H1 (cell line): Measurements from ENCODE around the gene LCT. TPM values are rescaled to one million over a fixed set of nuclear protein-coding genes. Genes with fewer than 3 reads are reported as not detected.

Experiments used
- CTCF ChIA-PET: fragments of 300-600 bp; sonication (Branson Sonifier 250); formaldehyde crosslinking; loops from one replicate; lab custom pipeline; 2021; ENCODE audit not compliant: partially characterized antibody; lab: Charles Lee
- POLR2A ChIA-PET: fragments of 300-600 bp; sonication (Branson Sonifier 250); formaldehyde crosslinking; loops from one replicate; lab custom pipeline; 2021; ENCODE audit warnings: inconsistent platforms; ENCODE audit not compliant: partially characterized antibody; lab: Charles Lee
- DNase-seq, 2 experiments: peaks; one replicate each; pipeline versions ENCODE4 v3.0.0 to v3.0.0-alpha.2; 2010 to 2022; ENCODE audit warnings: low spot score in 2 of 2, low read depth in 1 of 2, mixed read lengths in 1 of 2
- FAIRE-seq: peaks from 2 replicates; lab custom pipeline; 2011; peaks lifted over from hg19 to GRCh38; lab: Jason Lieb, UNC
- H2AFZ ChIP-seq: 2 replicates; pipeline ENCODE4 v1.8.1; 2012; ENCODE audit warnings: low read length, inconsistent platforms
- H2AK5ac ChIP-seq: 2 replicates; pipeline ENCODE4 v1.6.1; 2013; ENCODE audit warnings: low read depth, low read length
- H2BK120ac ChIP-seq: replicated peaks from 2 replicates; pipeline ENCODE3; 2013; ENCODE audit warnings: low read depth, low read length, inconsistent platforms
- H2BK12ac ChIP-seq: 2 replicates; pipeline ENCODE4 v1.6.1; 2013; ENCODE audit warnings: low read depth, low read length
- H2BK15ac ChIP-seq: 2 replicates; pipeline ENCODE4 v1.6.1; 2013; ENCODE audit warnings: low read length
- H2BK20ac ChIP-seq: 2 replicates; pipeline ENCODE4 v1.6.1; 2013; ENCODE audit warnings: low read length
- H2BK5ac ChIP-seq: 2 replicates; pipeline ENCODE4 v1.6.1; 2013; ENCODE audit warnings: low read depth, low read length
- H3K14ac ChIP-seq: 2 replicates; pipeline ENCODE4 v1.6.1; 2013; ENCODE audit warnings: inconsistent platforms; ENCODE audit not compliant: insufficient read length
- H3K18ac ChIP-seq: 2 replicates; pipeline ENCODE4 v1.6.1; 2013; ENCODE audit warnings: low read length; ENCODE audit errors: extremely low read depth
- H3K23ac ChIP-seq: 2 replicates; pipeline ENCODE4 v1.6.1; 2013; ENCODE audit warnings: inconsistent platforms; ENCODE audit not compliant: insufficient read length
- H3K23me2 ChIP-seq: 2 replicates; pipeline ENCODE4 v1.6.1; 2013; ENCODE audit warnings: low read depth, low read length
- H3K27ac ChIP-seq: 2 replicates; pipeline ENCODE4 v1.6.1; 2011; ENCODE audit warnings: low read depth, low read length, inconsistent platforms
- H3K27me3 ChIP-seq, 4 experiments: replicated peaks in 1 of 4; 1 replicate in 1 of 4; 2 replicates in 3 of 4; pipeline versions ENCODE4 v1.6.1 to v1.8.1; 2011 to 2013; ENCODE audit warnings: low read length in 3 of 4, mild to moderate bottlenecking in 3 of 4, inconsistent platforms in 2 of 4, mixed read lengths in 2 of 4, moderate library complexity in 1 of 4; ENCODE audit not compliant: control insufficient read depth in 3 of 4, insufficient read depth in 3 of 4; ENCODE audit errors: extremely low read depth in 1 of 4
- H3K36me3 ChIP-seq, 4 experiments: 2 replicates each; pipeline versions ENCODE4 v1.6.1 to v1.8.1; 2011 to 2013; ENCODE audit warnings: mild to moderate bottlenecking in 4 of 4, low read length in 3 of 4, moderate library complexity in 2 of 4, control low read depth in 1 of 4, inconsistent platforms in 1 of 4; ENCODE audit not compliant: insufficient read depth in 4 of 4, control insufficient read depth in 2 of 4
- H3K4ac ChIP-seq: replicated peaks from 2 replicates; pipeline ENCODE3; 2013; ENCODE audit warnings: low read length, low read depth, mixed read lengths, inconsistent platforms; ENCODE audit not compliant: insufficient read length
- H3K4me1 ChIP-seq, 4 experiments: replicated peaks in 1 of 4; 1 replicate in 1 of 4; 2 replicates in 3 of 4; pipeline versions ENCODE4 v1.6.1 to v1.8.1; 2011 to 2013; ENCODE audit warnings: low read length in 3 of 4, inconsistent platforms in 2 of 4, mixed read lengths in 1 of 4; ENCODE audit not compliant: insufficient read depth in 4 of 4, control insufficient read depth in 3 of 4
- H3K4me2 ChIP-seq, 2 experiments: 2 replicates each; pipeline versions ENCODE4 v1.6.1 to v1.8.1; 2011 to 2013; ENCODE audit warnings: low read depth in 2 of 2, low read length in 2 of 2, control low read depth in 1 of 2, inconsistent platforms in 1 of 2, mild to moderate bottlenecking in 1 of 2; ENCODE audit not compliant: insufficient read depth in 1 of 2
- H3K4me3 ChIP-seq, 4 experiments: fragments of 200-600, 300-600 bp in 1 of 4; sonication (generic), shearing (Covaris generic), sonication (Bioruptor Twin) in 1 of 4; 2 replicates each; pipeline versions ENCODE4 v1.5.1 to v1.8.1; 2011 to 2016; ENCODE audit warnings: low read length in 4 of 4, low read depth in 3 of 4, control low read depth in 2 of 4, inconsistent platforms in 2 of 4, mild to moderate bottlenecking in 2 of 4, mixed read lengths in 1 of 4, moderate library complexity in 1 of 4; ENCODE audit not compliant: insufficient read depth in 2 of 4; ENCODE audit errors: extremely low read depth in 1 of 4
- H3K56ac ChIP-seq: replicated peaks from 2 replicates; pipeline ENCODE3; 2013; ENCODE audit warnings: low read depth, mild to moderate bottlenecking, mixed read lengths, low read length, inconsistent platforms; ENCODE audit not compliant: insufficient read length
- H3K79me1 ChIP-seq: 2 replicates; pipeline ENCODE4 v1.6.1; 2013; ENCODE audit warnings: low read depth, low read length, control low read depth
- H3K79me2 ChIP-seq, 2 experiments: 2 replicates each; pipeline versions ENCODE4 v1.6.1 to v1.8.1; 2012 to 2013; ENCODE audit warnings: low read length in 2 of 2, mild to moderate bottlenecking in 2 of 2, inconsistent platforms in 1 of 2; ENCODE audit not compliant: insufficient read depth in 2 of 2, control insufficient read depth in 1 of 2
- H3K9ac ChIP-seq, 4 experiments: replicated peaks in 1 of 4; 1 replicate in 1 of 4; 2 replicates in 3 of 4; pipeline versions ENCODE4 v1.6.1 to v1.8.1; 2011 to 2013; ENCODE audit warnings: low read depth in 3 of 4, low read length in 3 of 4, control low read depth in 2 of 4, mild to moderate bottlenecking in 2 of 4, moderate library complexity in 2 of 4, inconsistent platforms in 1 of 4; ENCODE audit errors: extremely low read depth in 1 of 4
- H3K9me3 ChIP-seq, 2 experiments: 2 replicates each; pipeline versions ENCODE4 v1.6.1 to v1.8.1; 2012 to 2013; ENCODE audit warnings: mild to moderate bottlenecking in 2 of 2, moderate library complexity in 2 of 2, control low read depth in 1 of 2, inconsistent platforms in 1 of 2, low read depth in 1 of 2, low read length in 1 of 2, mixed read lengths in 1 of 2; ENCODE audit not compliant: insufficient read depth in 2 of 2
- H4K20me1 ChIP-seq, 2 experiments: replicated peaks in 1 of 2; 2 replicates each; pipeline versions ENCODE3 to v1.8.1; 2011 to 2013; ENCODE audit warnings: inconsistent platforms in 2 of 2, low read length in 2 of 2, mild to moderate bottlenecking in 1 of 2; ENCODE audit not compliant: insufficient read depth in 2 of 2, control insufficient read depth in 1 of 2
- H4K5ac ChIP-seq: 2 replicates; pipeline ENCODE4 v1.6.1; 2013; ENCODE audit warnings: low read length, low read depth, mixed read lengths, inconsistent platforms; ENCODE audit not compliant: insufficient read length
- H4K8ac ChIP-seq: 2 replicates; pipeline ENCODE4 v1.8.0; 2013; ENCODE audit warnings: mild to moderate bottlenecking, moderate library complexity, low read length, inconsistent platforms; ENCODE audit not compliant: insufficient read depth; ENCODE audit errors: extremely low read depth
- H4K91ac ChIP-seq: replicated peaks from 2 replicates; pipeline ENCODE3; 2013; ENCODE audit warnings: low read length, mixed read lengths, inconsistent platforms; ENCODE audit not compliant: insufficient read length
- BRCA1 ChIP-seq: IDR thresholded peaks from 2 replicates; pipeline ENCODE4 v1.6.1; 2012; ENCODE audit warnings: low read depth, low read length, improper control_type of control experiment
- EZH2 ChIP-seq: fragments of 200-600 bp; sonication (generic); IDR thresholded peaks from 2 replicates; pipeline ENCODE4 v1.7.1; 2012; ENCODE audit warnings: low read depth, mild to moderate bottlenecking, moderate library complexity, low read length, inconsistent platforms; ENCODE audit not compliant: severe bottlenecking
- HDAC2 ChIP-seq, 2 experiments: fragments of 300-600 bp in 1 of 2; sonication (generic) in 1 of 2; IDR thresholded peaks; 2 replicates each; pipeline ENCODE4 v1.6.1; 2011 to 2012; ENCODE audit warnings: low read depth in 2 of 2, low read length in 2 of 2, mild to moderate bottlenecking in 2 of 2, moderate library complexity in 2 of 2, borderline replicate concordance in 1 of 2, inconsistent platforms in 1 of 2
- SP2 ChIP-seq: IDR thresholded peaks from 2 replicates; pipeline ENCODE4 v1.6.1; 2012; ENCODE audit warnings: mild to moderate bottlenecking, low read length, inconsistent platforms
- TBP ChIP-seq: IDR thresholded peaks from 2 replicates; pipeline ENCODE4 v1.6.1; 2011; ENCODE audit warnings: low read depth, low read length, improper control_type of control experiment
- WGBS, 2 experiments: shearing (Covaris generic) in 1 of 2; methylation state at CpG; one replicate each; pipeline versions ENCODE4 v1.1.6 to v1.1.7; 2013 to 2015; ENCODE audit warnings: low lambda C conversion rate in 2 of 2, mixed read lengths in 2 of 2, inconsistent platforms in 1 of 2, low coverage in 1 of 2, missing lambda C conversion rate in 1 of 2; ENCODE audit not compliant: insufficient replicate concordance in 2 of 2, insufficient coverage in 1 of 2, insufficient read length in 1 of 2; ENCODE audit errors: extremely low coverage in 1 of 2, missing lambda C conversion rate in 1 of 2; 5-methylcytosine and 5-hydroxymethylcytosine counted together
- polyA plus RNA-seq, 7 experiments: library from polyadenylated mRNA; depleted of rRNA in 3 of 7; stranded (reverse) in 5 of 7; unstranded in 2 of 7; fragments of >200 nt in 5 of 7; fragments of 200-250 nt in 2 of 7; gene quantifications; 1 replicate in 5 of 7; 2 replicates in 1 of 7; 4 replicates in 1 of 7; pipeline versions ENCODE4 v1.2.1 to v1.2.3, GENCODE V29; 2011 to 2013; ENCODE audit warnings: missing spikeins in 2 of 7, mixed read lengths in 2 of 7
- total RNA-seq: library from RNA; stranded (reverse); fragmentation: NEBNext Ultra II Directional; extraction: Animal tissue kit (Norgen Biotek cat#: 25700); gene quantifications from 2 replicates; pipeline ENCODE4 v1.2.1, GENCODE V29; 2021
- TF ChIP-seq, protein P1 (sequence below): IDR thresholded peaks from 2 replicates; pipeline ENCODE4 v1.6.1; 2012; ENCODE audit warnings: low read length, inconsistent platforms

Gene LCT
- total and polyA plus RNA-seq, 2 of the 8 experiments (the other 6 are each of a cell fraction or from before 2014, with no cell fraction given): 0.06 TPM; not detected in 1

DNA sequence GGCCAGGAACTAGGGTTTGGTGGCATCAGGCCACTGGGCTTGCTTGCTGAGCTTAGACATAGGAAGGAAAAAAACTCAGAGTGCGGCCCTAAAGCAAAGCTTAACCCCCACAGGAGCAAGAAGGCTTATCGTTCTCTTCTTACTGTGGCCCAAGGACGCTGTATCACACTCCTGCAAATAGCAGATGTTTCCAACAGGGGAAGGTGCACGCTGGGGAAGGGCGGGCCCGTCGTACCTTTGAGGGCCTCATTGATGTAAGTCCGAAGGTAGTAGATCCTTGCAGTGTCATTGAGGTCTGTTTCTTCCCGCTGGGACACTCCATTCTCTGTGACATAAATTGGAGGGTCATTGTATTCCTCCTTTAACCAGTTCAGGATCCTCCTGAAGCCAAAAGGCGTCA is 46.6 kb downstream of the LCT start:
- H3K14ac ChIP-seq: no peak overlapping the region
- H3K23me2 ChIP-seq: no peaks in the 10 kb centered on the region
- CTCF ChIA-PET: interaction anchor here (0.8 to 1.8 kb wide), 2 partner anchors 16 to 788 kb away, joined by 3 to 5 read pairs; no protein-coding TSS in a partner anchor
- H3K27me3 ChIP-seq: no peaks in the 10 kb centered on the region
- no peak overlapping the region for H2BK120ac ChIP-seq
- POLR2A ChIA-PET: interaction anchor here (0.6 to 1.2 kb wide), 2 partner anchors 48 to 51 kb away, joined by 3 read pairs; no protein-coding TSS in a partner anchor
- H2BK15ac ChIP-seq: no peak overlapping the region
- H2BK20ac ChIP-seq: no peak overlapping the region
- no peak overlapping the region for H2BK12ac ChIP-seq
- no peak overlapping the region for H3K4me3 ChIP-seq
- H3K79me1 ChIP-seq: no peaks in the 10 kb centered on the region
- H3K79me2 ChIP-seq: no peaks in the 10 kb centered on the region
- H3K9me3 ChIP-seq: peaks cover 0 to 2% of the 10 kb centered on the region in 2 experiments; a peak in 1 of 4 replicates
- H4K91ac ChIP-seq: no peak overlapping the region
- no peak overlapping the region for H3K4ac ChIP-seq
- WGBS, 2 experiments: 92% methylated on average over 10 of the region's 10 CpGs; no CpG with 5 or more reads in 1 of the 2 experiments
- no peak overlapping the region for H3K27ac ChIP-seq
- no peak overlapping the region for H3K4me2 ChIP-seq
- FAIRE-seq (no peak), DNase-seq (no peak)
- no peak overlapping the region for H3K18ac ChIP-seq
- H2AK5ac ChIP-seq: no peak overlapping the region
- no peak overlapping the region for H4K8ac ChIP-seq
- no peak overlapping the region for H3K9ac ChIP-seq
- TF ChIP-seq EZH2 (no peak), BRCA1 (no peak), TBP (no peak), HDAC2 (IDR thresholded peaks at IDR 0.05; ENCODE audit: borderline replicate concordance in 1 of 2, low read depth in 2 of 2, low read length in 2 of 2) (no peak), SP2 (no peak)
- TF ChIP-seq, protein P1, sequence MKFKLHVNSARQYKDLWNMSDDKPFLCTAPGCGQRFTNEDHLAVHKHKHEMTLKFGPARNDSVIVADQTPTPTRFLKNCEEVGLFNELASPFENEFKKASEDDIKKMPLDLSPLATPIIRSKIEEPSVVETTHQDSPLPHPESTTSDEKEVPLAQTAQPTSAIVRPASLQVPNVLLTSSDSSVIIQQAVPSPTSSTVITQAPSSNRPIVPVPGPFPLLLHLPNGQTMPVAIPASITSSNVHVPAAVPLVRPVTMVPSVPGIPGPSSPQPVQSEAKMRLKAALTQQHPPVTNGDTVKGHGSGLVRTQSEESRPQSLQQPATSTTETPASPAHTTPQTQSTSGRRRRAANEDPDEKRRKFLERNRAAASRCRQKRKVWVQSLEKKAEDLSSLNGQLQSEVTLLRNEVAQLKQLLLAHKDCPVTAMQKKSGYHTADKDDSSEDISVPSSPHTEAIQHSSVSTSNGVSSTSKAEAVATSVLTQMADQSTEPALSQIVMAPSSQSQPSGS: no peak
- H3K4me1 ChIP-seq: no peaks in the 10 kb centered on the region
- peaks cover 0 to 6% (median under 1%) of the 10 kb centered on the region in 4 experiments; a peak in 3 of 8 replicates for H3K36me3 ChIP-seq
- H3K56ac ChIP-seq: no peak overlapping the region
- no peak overlapping the region for H2AFZ ChIP-seq
- no peaks in the 10 kb centered on the region for H4K20me1 ChIP-seq
- H4K5ac ChIP-seq: no peak overlapping the region
- H2BK5ac ChIP-seq: no peak overlapping the region
- H3K23ac ChIP-seq: no peak overlapping the region
